GM18498 (cell line): ENCODE results near the gene PEX10.

Experiments used
- ATAC-seq: cut with Tn5 transposase; IDR thresholded peaks from one replicate; pipeline ENCODE4 v1.9.1; 2021; ENCODE audit warnings: mild to moderate bottlenecking, moderate library complexity; ENCODE audit not compliant: unreplicated experiment

The PEX10 gene

DNA sequence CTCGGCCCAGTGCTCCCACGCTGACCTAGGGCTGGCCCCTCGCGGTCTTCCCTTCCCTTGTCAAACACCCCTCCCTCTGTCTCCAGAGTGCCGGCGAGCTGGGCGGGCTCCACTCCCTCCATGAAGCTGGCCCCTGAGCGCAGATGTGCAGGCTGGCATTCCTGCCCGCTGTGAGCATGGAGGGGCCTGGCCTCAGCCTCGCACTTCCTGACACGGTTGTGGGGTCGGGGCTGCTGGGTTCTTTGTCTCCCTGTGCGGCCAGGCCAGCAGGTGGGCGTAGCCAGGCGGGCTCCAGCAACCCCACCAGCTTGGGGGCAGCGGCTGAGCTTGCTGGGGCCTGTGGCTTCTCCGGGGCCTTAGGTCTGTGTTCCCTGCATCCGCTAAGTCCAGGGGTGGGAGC, 14.2 kb upstream of the PEX10 start:
- ATAC-seq, result no peak

DNA sequence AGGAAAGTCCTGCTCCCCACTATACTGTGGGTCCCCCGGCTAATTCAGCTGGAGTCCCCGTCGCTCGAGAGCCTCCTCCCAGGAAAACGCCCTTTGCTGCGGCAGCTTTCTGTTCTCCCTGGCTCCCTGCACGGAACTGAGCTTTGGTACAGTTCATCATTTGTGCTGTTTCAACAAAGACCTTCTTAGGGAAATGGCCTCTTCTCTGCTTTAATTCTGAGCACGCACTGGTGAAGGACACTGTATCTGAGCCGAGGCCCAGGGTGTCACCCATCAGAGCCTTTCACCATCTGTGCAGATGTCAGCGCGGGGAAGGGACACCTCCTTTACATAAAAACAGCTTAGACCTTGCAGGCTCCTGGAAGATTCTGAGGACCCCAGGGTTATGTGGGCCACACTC, 13.5 kb upstream of the PEX10 start:
- ATAC-seq, result no peak

DNA sequence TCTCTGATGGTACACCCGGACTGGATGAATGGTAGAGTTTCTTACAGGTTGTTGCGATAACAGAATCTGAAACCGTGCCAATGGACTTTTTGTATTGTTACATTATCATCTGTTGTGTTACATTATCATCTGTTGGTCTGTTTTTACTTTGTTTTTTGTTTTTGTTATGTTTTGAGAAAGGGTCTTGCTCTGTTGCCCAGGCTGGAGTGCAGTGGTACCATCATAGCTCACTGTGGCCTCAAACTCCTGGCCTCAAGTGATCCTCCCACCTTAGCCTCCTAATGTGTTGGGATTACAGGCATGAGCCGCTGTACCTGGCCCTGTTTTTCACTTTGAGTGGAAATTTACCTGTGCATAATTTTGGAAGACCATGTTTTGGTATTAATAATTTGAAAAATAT, 10.2 kb upstream of the PEX10 start:
- ATAC-seq, result no peak

DNA sequence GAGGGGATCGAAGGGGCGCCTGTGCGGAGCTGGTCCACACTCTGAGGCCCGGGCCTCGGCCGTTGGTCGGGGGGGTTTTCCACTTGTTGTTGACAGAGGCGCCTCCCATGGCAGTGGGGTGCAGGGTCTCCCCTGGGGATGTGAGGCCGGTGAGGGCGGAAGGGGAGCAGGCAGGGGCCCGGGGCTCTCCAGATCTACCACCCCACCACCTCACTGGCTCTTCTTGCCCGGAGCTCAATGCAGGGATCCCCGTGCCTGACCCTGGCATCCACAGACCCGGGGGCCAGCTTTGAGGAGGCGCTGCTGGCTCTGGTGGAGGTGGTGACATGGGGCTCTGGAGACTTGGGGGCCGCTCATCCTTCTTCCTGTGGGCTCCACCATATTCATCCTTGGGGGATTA, 7.1 kb upstream of the PEX10 start:
- no peak for ATAC-seq

DNA sequence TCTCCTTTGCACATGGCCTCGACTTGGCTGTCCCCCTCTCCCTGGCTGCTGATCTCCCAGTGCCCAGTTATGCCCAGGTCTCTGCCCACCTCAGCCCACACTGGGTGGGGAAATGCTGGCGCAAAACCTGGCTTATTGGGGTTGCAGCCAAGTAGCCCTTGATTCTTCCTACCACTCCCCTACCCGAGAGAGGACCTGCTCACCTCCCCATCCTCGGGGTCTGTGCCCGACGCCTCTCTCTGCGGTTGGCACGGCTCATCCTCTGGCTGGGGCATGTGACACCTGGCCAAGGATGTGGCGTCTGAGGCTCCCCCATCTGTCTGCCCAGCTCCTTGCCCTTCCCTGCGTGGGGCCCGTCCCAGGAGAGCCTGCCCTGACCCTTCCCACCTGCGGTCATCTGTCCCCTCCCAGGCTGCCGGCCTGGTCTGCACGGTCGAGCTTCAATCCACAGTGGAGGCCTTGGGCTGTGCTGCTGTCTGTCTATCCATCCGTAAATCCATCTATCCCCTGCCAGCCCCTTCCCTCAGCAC, 6.5 kb upstream of the PEX10 start:
- ATAC-seq, result no peak

DNA sequence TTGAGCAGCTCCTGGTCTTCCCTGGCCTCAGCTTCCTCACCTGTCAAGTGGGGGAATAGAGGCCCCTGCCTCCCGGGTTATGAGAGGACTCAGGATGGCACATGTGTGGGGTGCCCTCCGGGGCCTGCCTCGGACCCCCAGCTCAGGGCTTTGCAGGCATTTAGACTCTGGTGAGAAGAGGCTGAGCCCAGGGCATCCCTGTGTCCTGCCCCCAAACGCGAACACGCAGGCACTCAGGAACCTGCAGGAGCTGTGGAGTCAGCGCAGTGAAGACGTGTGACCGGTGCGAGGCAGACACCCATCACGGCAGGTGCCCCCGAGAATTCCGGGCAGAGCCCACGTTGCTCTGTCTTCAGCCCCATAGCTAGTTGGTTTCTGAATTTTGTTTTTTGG, 5.5 kb upstream of the PEX10 start:
- ATAC-seq, result no peak

DNA sequence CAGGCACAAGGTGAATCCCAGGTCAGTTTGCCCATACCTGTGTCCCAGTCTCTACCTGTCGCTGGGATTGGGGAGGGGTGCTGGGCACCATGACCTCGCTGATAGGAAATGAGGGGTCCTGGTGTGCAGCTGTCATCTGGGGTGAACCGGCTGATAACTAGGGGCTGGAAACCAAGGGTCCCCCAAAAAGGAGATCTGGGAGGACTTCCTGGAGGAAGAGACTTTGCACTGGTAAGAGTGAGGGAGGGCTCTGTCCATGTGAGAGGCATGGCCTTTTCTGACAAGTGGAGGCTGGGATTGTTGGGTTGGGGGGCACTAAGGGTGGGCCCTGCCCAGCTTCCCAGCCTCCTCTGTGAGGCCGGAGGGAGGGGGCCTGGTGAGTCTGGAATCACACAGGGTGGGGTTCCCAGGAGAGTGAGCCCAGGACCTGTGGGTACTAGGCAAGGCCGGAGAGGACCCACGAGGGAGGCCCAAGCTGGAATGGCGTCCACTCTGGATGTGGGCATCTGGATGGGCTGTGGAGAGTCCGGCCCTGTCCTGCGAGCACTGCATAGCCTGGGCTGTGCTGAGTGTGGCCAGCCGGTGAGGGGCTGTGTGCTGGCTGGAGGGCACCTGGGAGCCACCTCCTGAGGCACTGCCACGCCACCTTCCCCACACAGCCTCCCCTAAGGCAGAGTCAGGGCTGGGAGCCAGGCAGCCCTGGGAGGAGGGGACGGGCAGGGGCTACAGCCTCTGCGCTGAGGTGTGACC, 4.9 kb upstream of the PEX10 start:
- no peak for ATAC-seq

DNA sequence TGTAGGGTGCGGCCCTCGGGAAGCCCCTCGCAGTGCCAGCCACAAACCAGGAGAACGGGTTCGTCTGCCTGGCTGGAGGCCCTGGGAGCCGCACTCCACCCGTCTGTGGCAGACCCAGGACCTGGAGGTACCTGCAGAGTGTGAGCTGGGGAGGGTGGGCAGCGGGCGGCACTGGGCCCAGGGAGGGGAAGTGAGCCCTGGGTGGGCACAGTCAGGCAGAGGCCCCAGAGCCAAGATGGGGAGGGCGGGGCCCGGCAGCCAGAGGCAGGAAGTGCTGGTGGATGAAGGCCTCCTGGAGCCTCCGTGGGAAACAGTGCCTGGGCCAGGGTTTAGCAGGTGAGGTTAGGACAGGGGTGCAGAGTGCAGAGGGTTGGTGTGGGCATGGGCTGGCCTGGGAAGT, 4.0 kb upstream of the PEX10 start:
- ATAC-seq, result no peak

DNA sequence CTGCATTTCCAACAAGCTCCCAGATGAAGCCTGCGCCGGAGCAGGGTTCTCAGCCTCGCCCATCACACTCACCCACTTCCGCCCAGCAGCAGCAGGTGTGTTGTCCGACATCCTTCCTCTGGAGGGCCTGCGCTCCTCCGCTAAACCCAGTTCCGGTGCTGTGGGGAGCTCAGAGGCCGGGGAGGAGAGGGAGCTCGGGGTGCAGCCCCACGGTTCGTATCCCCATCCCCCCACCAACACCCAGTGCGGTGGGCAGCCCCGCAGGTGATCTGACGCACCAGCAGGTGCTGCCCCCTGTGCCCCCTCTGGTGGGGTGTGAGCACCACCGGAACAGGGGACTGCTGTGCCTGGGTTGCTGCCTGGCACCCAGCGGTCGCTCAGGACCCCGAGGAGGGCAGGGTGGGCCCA, 3.4 kb upstream of the PEX10 start:
- ATAC-seq, result no peak

DNA sequence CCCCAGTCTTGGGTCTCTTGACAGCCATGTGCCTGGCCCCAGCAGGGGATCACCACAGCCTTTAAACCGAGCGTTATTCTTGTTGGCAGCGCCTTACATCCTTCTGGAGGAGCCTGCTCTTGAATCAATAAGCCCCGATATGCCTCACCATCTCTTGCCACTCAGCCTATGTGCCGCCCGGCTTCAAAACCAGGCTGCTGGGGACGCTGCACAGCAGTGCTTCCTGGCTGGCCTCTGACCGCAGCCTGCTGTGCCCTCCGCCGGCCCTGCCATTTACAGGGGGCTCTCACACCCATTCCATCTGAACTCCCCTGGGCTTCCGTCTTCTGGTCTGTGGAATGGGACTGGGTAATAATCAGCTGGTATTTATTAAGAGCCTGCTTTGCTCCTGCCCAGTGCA, 3.0 kb upstream of the PEX10 start:
- no peak for ATAC-seq

DNA sequence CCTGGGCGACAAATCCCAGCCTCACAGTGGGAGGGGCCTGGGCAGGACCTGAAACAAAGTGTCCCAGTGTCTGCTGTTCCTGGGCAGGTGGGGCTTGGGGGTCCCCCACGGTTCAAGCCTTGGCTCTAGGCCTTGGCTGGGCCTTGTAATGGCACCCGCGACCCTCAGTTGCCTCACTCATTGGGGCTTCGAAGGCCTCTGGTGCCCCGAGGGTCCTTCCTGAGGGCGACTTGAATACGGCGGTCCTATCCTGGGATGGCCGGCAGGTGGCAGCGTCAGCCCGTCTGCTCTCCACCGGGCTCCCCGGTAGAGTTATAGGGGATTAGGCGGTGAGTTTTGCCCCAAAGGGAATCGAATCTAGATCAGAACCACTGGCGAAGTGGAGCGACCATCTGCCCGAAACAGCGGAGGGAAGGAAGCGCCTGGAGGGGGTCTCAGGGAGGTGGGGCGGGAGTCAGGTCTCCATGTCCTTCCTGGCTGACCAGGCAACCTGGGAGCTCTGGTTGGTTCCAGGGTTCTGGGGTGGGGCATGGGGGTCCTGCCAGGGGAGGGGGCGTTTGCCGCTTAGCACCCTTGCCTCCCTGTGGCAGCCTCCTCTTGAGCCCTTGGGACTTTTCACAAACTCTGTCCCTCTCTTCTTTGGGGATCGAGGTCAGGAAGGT, 2.1 kb upstream of the PEX10 start:
- ATAC-seq, result no peak

DNA sequence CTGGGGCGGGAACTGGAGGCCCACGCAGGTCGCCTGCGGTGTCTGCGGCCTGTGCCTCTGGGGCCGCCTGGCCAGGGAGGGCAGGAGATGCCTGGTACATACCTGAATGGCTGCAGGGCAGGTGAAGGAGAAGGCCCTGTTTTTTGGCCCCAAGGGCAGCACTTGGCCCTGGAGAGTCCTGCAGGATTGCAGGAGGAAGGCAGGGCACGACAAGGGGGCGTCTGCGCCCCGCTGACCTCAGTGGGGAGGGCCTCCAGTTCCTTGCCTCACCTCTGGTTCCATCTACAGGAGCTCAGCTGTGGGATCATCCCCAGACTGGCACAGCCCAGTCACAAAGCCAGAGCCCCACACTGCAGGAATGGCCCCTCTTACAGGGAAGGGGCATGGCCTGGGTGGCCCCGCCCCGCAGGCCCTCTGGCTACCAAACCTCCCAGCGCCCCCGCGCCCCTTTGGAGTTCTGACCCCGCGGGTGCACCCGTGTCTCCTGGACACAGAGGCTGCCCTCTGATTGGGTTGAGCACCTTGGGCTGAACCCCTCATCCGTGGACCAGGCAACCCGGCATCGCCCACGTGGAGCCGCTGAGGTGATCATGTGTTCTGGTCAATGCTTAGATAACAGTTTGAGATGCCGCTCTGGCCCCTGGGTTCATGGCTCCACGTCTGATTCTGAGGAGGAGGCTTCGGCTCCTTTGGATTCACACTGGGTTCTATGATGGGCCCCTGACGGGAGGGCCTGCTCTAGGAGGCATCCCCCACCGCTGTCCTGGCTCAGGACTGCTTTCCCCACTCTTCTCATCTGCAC, 1.3 kb upstream of the PEX10 start:
- peak; percentile 4 for ATAC-seq

DNA sequence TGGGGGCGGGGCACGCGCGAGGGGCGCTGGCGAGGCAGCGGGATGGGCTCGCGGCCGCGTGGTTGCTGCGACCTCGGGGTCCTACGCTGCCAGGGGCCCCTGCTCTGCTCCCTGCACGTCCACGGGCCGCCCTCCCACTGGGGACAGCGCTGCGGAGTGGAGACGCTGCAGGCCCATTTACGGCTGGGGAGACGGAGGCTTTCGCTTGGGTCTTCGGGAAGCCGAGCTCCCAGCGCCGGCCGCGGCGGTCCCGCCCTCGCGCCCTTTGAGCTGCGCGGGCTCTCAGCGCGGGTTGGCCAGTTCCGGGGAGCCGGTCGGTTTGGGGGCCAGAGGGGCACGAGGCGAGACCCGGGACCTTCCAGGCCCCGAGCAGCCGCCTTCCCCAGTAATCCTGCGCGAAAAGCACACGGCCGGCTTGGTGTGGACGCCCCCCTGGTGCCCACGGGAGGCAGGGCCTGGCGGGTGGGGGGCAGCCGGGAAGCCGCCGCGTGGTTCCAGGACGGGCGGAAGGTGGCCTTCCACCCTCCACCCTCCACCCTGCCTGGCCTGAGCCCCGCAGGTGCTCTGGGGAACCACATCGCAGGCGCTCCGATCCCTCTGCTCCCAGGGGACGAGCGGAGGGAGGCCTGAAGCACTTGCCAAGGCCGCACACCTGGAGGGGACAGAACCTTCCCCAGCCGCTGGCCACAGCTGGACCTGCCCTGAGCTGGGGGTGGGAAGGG, 570 bp upstream of the PEX10 start:
- peak; percentile 5 for ATAC-seq

DNA sequence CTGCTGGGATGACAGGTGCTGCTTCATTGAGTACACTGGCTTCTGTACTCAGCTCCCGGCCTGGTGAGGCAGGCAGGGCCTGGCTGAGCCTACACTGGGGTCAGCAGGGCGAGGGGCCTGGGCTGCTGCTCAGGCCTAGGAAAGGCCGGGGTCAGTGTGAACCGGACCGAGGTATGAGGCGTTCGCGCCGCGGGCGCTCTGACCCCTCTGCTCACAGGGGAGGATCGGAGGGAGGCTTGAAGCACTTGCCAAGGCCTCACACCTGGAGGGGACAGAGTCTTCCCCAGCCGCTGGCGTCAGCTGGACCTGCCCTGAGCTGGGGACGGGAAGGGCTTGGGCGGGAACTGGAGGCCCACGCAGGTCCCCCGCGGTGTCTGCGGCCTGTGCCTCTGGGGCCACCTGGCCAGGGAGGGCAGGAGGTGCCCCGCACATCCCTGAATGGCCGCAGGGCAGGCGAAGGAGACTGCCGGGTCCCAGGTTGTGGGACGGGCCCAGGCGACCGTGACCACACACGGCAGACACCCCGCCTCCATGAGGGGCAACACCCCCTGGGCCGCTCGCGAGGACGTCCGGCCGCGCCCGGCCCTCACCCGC, 466 bp downstream of the PEX10 start:
- peak; percentile 26 for ATAC-seq

DNA sequence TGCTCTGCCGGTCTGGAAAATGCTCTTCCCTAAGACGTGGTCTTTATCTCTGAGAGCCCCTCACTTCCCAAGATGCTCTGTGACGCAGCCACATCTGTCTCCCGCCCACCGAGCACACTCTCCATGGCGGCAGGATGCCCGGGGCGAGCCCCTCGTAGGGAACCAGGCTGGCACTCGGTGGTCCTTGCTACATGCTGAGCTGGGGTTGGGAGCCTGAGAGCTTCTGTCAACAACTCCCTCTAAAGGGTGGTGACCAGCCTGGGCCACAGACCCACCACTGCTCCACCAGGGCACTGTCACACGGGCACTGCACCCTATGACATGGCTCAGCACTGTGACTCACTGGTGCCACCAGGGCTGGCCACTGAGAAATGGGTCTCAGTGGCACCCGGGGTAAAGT, 2.6 kb downstream of the PEX10 start:
- no peak for ATAC-seq

DNA sequence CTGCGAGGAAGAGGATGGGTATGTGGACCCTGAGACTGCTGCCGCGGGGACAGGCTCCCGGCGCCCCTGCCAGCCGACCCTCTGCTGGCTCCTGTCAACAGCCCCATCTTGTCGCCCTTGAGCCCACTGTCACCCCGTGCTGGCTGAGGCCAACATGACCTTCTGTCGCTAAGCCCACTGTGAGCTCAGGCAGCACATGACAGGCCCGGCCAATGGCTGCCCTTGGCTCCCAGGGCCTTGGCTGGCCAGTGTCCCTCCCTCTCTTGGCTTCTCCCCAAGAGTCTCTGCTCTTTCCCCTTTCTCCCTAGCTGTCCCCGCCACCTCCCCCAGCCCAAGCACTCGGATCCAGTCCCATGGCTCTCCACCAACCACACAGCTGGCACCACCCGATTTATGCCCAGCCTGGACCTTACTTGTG, 3.5 kb downstream of the PEX10 start:
- ATAC-seq, result no peak

DNA sequence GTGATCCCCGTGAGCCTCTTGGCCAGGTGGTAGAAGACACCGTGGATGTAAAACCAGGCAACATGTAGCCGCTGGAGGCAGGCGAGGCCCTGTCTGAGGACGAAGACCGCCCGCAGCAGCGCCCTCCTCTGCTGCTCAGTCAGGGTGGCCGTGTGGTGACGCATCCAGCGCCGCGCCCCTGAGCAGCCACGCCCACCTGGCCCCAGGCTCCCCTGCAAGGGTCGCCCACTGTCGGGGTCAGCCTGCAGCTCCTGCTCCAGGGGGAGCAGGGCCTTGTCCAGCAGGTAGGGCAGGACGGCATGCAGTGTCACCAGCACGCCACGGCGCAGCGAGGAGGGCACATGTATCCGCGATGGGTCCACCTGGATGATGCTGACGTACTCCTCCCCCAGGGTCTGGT, 3.9 kb downstream of the PEX10 start:
- ATAC-seq, result no peak

DNA sequence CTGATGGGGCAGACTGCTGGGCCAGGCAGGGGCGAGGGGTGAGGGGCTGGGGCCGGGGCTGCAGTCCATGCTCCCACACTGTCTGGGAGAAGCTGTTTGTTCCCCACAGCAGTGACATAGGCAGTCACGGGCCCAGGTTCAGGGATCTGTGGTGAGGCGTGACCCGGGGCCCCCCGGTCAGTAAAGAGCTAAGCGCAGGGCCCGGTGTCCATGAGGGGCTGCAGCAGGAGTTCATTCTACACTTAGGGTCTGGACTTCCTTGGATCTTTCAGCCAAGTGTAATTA, 4.4 kb downstream of the PEX10 start:
- ATAC-seq, result no peak

DNA sequence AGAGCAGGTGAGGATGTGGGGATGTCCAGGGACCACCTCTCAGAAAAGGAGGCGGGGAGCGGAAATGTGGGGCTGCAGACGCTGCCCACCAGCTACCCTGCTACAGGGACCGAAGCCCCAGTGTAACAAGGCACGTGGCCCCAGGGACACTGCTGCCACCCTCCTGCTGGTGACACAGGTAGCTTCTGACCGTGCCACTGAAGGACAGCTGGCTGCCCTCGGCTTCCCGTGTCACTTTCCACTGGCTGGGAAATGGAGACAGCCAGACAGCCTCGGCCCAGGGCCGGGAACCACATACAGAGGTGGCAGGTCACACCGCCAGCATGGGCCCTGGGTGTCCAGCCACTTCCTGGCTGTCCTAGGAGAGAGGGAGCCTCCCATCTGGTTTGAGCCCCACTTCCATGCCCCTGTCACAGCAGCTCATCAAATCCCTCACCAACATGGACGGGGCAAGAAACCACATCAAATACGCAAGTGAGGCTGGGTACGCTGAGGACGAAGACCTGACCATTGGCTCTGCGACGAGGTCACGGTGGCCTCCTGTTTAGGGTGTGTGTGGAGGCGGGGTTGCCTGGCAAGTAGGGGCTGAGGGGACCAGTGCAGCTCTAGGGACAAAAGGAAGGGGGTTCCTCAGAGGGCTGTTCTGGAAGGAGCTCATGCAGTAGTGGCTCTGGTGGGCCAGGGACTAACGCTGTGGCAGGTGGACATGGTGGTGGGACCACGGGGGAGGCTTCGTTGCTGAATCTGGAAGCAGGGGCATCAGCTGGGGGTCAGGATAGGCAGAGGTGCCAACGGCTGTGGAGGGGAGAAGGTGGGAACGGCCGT, 5.0 kb downstream of the PEX10 start:
- ATAC-seq, result no peak

DNA sequence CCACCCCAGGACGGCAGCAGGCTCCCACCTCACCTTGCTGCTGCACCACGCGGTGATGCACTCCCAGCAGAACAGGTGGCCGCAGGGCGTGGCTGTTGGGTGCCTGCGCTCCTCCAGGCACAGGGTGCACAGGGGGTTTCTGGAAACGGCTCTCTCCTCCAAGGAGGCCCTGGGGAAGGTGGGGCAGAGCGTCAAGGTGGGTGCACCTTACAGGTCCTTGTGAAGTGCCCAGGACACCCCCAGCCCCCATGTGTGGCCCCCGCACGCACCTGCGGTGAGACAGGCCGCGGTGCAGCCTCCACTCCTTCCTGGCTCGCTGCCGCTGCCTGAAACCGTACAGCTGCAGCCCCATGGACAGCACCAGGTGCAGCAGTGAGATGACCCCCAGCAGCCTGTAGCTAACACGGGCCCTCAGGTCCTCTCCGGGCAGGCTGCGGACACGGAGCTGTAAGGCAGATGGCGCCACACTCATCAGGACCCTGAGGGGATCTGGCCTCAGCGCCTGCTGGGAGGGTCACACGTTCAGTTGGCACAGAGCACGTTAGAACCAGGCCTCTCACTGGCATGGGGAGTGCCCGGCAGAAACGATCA, 5.8 kb downstream of the PEX10 start:
- ATAC-seq, result no peak
